Effector CD8-positive, alpha-beta T cell (primary cell): Measurements from ENCODE around the gene COCH.

Source experiments
- DNase-seq: peaks from one replicate; lab custom pipeline; 2025; lab: John Stamatoyannopoulos, UW
- total RNA-seq, 4 experiments: gene quantifications; one replicate each; lab custom pipeline; 2026; lab: John Stamatoyannopoulos, UW

Gene COCH
- 0.19 to 5.1 (median 0.91) reads per million in 4 experiments for total RNA-seq

- DNase-seq = no peak
Measured at GRCh38 chr14:30874120-30874998, at the start of gene COCH. COCH (plus strand) TSS chr14:30874559; CDS start chr14:30874939, 380 bp downstream.

- DNase-seq = no peak
Measured at GRCh38 chr14:30826070-30826469, 48.3 kb upstream of the COCH start.

- no peak for DNase-seq
Measured at GRCh38 chr14:30829853-30830252, 44.5 kb upstream of the COCH start.

GRCh38 chr14:30834353-30834752 lies 40.0 kb upstream of the COCH start:
- no peak for DNase-seq

- DNase-seq = no peak
Measured at GRCh38 chr14:30838351-30838750, 36.0 kb upstream of the COCH start.

GRCh38 chr14:30840086-30840779 lies 34.1 kb upstream of the COCH start:
- DNase-seq = no peak

- no peak for DNase-seq
Measured at GRCh38 chr14:30842431-30842830, 31.9 kb upstream of the COCH start.

- no peak for DNase-seq
Measured at GRCh38 chr14:30848449-30849240, 25.7 kb upstream of the COCH start.

- no peak for DNase-seq
Measured at GRCh38 chr14:30849354-30849753, 25.0 kb upstream of the COCH start.

GRCh38 chr14:30849983-30850382 lies 24.4 kb upstream of the COCH start:
- no peak for DNase-seq

- DNase-seq = no peak
Measured at GRCh38 chr14:30853946-30854345, 20.4 kb upstream of the COCH start.

GRCh38 chr14:30854492-30854891 lies 19.9 kb upstream of the COCH start:
- no peak for DNase-seq

- DNase-seq = no peak
Measured at GRCh38 chr14:30855345-30856037, 18.9 kb upstream of the COCH start.

- no peak for DNase-seq
Measured at GRCh38 chr14:30861200-30861599, 13.2 kb upstream of the COCH start.

GRCh38 chr14:30864934-30865333 lies 9.4 kb upstream of the COCH start:
- DNase-seq = no peak

GRCh38 chr14:30868736-30869135 lies 5.6 kb upstream of the COCH start:
- DNase-seq = no peak

GRCh38 chr14:30869551-30870155 lies 4.7 kb upstream of the COCH start:
- no peak for DNase-seq

GRCh38 chr14:30872602-30873001 lies 1.8 kb upstream of the COCH start:
- no peak for DNase-seq

GRCh38 chr14:30873308-30874119 lies 845 bp upstream of the COCH start:
- no peak for DNase-seq
